Endothelial cell of umbilical vein (primary cell): Measurements from ENCODE around the gene LMAN2. TPM values are rescaled to one million over a fixed set of nuclear protein-coding genes. Genes with fewer than 3 reads are reported as not detected.

Experiments
- BruUV-seq: library from RNA; stranded (reverse); fragments of 400-500 nt; replicated peaks from 2 replicates; lab custom pipeline; 2021; lab: Mats Ljungman, UMichigan
- CTCF ChIA-PET: fragments of 300-600, 350-600 bp; sonication (Branson Sonifier 250); formaldehyde crosslinking; loops from one replicate; lab custom pipeline; 2021; ENCODE audit warnings: antibody characterized with exemption, inconsistent platforms; lab: Charles Lee
- POLR2A ChIA-PET: fragments of 300-600, 350-600 bp; sonication (Branson Sonifier 250); formaldehyde crosslinking; loops from one replicate; lab custom pipeline; 2021; ENCODE audit warnings: antibody characterized with exemption, inconsistent platforms; lab: Charles Lee
- DNase-seq: peaks from one replicate; pipeline ENCODE4 v3.0.0-alpha.2; 2011; ENCODE audit warnings: low read depth, low spot score
- FAIRE-seq: peaks from 2 replicates; lab custom pipeline; 2011; peaks lifted over from hg19 to GRCh38; lab: Jason Lieb, UNC
- H2AFZ ChIP-seq: 2 replicates; pipeline ENCODE4 v1.6.0; 2012; ENCODE audit warnings: low read depth, low read length, control low read depth, inconsistent platforms
- H3K27ac ChIP-seq: 2 replicates; pipeline ENCODE4 v1.5.1; 2011; ENCODE audit warnings: low read depth, mild to moderate bottlenecking, control low read depth, low read length, moderate library complexity; ENCODE audit not compliant: insufficient read depth
- H3K27me3 ChIP-seq, 2 experiments: 2 replicates each; pipeline versions ENCODE4 v1.6.0 to v1.6.1; 2011; ENCODE audit warnings: low read length in 2 of 2, mixed read lengths in 1 of 2; ENCODE audit not compliant: control insufficient read depth in 2 of 2, insufficient read depth in 2 of 2
- H3K36me3 ChIP-seq, 2 experiments: 2 replicates in 1 of 2; 3 replicates in 1 of 2; pipeline ENCODE4 v1.5.1; 2011; ENCODE audit warnings: low read length in 2 of 2, mild to moderate bottlenecking in 1 of 2, moderate library complexity in 1 of 2; ENCODE audit not compliant: control insufficient read depth in 2 of 2, insufficient read depth in 2 of 2; ENCODE audit errors: extremely low read depth in 1 of 2
- H3K4me1 ChIP-seq: 3 replicates; pipeline ENCODE4 v1.5.1; 2011; ENCODE audit warnings: mild to moderate bottlenecking, low read length; ENCODE audit not compliant: control insufficient read depth, insufficient read depth; ENCODE audit errors: extremely low read depth
- H3K4me2 ChIP-seq: 2 replicates; pipeline ENCODE4 v1.6.1; 2011; ENCODE audit warnings: low read length, control low read depth, mixed read lengths; ENCODE audit not compliant: insufficient read depth
- H3K4me3 ChIP-seq, 3 experiments: fragments of 200-600 bp in 1 of 3; sonication (generic), shearing (Covaris generic) in 1 of 3; replicated peaks in 1 of 3; 2 replicates each; pipeline ENCODE4 v1.5.1; 2011 to 2016; ENCODE audit warnings: control low read depth in 3 of 3, low read length in 3 of 3, mild to moderate bottlenecking in 2 of 3, inconsistent platforms in 1 of 3, low read depth in 1 of 3, moderate library complexity in 1 of 3; ENCODE audit not compliant: insufficient read depth in 1 of 3
- H3K79me2 ChIP-seq: 2 replicates; pipeline ENCODE4 v1.6.0; 2012; ENCODE audit warnings: low read length, inconsistent platforms; ENCODE audit not compliant: control insufficient read depth, insufficient read depth
- H3K9ac ChIP-seq: replicated peaks from 2 replicates; pipeline ENCODE3; 2011; ENCODE audit warnings: low read length, control low read depth; ENCODE audit not compliant: insufficient read depth; ENCODE audit errors: extremely low read depth
- H3K9me1 ChIP-seq: replicated peaks from 3 replicates; pipeline ENCODE4 v1.6.0; 2011; ENCODE audit warnings: mild to moderate bottlenecking, low read length; ENCODE audit not compliant: control insufficient read depth, insufficient read depth; ENCODE audit errors: extremely low read depth
- H3K9me3 ChIP-seq: replicated peaks from 2 replicates; pipeline ENCODE4 v1.5.1; 2012; ENCODE audit warnings: low read length, inconsistent platforms; ENCODE audit not compliant: control insufficient read depth, insufficient read depth
- H4K20me1 ChIP-seq: replicated peaks from 2 replicates; pipeline ENCODE3; 2011; ENCODE audit warnings: mild to moderate bottlenecking, low read length; ENCODE audit not compliant: control insufficient read depth, insufficient read depth; ENCODE audit errors: extremely low read depth
- CTCF ChIP-seq, 2 donors: IDR thresholded peaks; 1 replicate in 1 of 2; 2 replicates in 1 of 2; pipeline ENCODE4 v1.5.1; 2011; ENCODE audit warnings: low read length in 2 of 2, mild to moderate bottlenecking in 2 of 2, moderate library complexity in 2 of 2, control low read depth in 1 of 2, inconsistent platforms in 1 of 2, low read depth in 1 of 2; ENCODE audit not compliant: insufficient read depth in 1 of 2; ENCODE audit errors: extremely low read depth in 1 of 2
- EZH2 ChIP-seq: IDR thresholded peaks from 2 replicates; pipeline ENCODE4 v1.6.1; 2012; ENCODE audit warnings: borderline replicate concordance, low read depth, mild to moderate bottlenecking, moderate library complexity, low read length, inconsistent platforms; ENCODE audit not compliant: severe bottlenecking
- FOS ChIP-seq: IDR thresholded peaks from 2 replicates; pipeline ENCODE4 v1.6.1; 2011; ENCODE audit warnings: mild to moderate bottlenecking, low read length, moderate library complexity, borderline replicate concordance; ENCODE audit not compliant: insufficient read depth
- GATA2 ChIP-seq: IDR thresholded peaks from 2 replicates; pipeline ENCODE4 v1.7.0; 2011; ENCODE audit warnings: low read depth, mild to moderate bottlenecking, moderate library complexity, mixed read lengths, low read length; ENCODE audit not compliant: insufficient read length, insufficient read depth
- JUN ChIP-seq: IDR thresholded peaks from 2 replicates; pipeline ENCODE4 v1.6.1; 2011; ENCODE audit warnings: borderline replicate concordance, low read depth; ENCODE audit not compliant: insufficient read length, insufficient read depth
- MYC ChIP-seq: IDR thresholded peaks from one replicate; pipeline ENCODE4 v1.6.1; 2011; ENCODE audit warnings: mild to moderate bottlenecking, low read depth, low read length
- POLR2A ChIP-seq: IDR thresholded peaks from 2 replicates; pipeline ENCODE4 v1.6.1; 2012; ENCODE audit warnings: low read depth, mild to moderate bottlenecking, control low read depth, low read length
- POLR2AphosphoS5 ChIP-seq: IDR thresholded peaks from 2 replicates; pipeline ENCODE4 v1.6.1; 2012; ENCODE audit warnings: low read depth, mild to moderate bottlenecking, control low read depth, low read length, moderate library complexity; ENCODE audit not compliant: insufficient read depth
- dilution Hi-C: fragments of 300-500 bp; cut with MboI; formaldehyde crosslinking; loops from one replicate; pipeline ENCODE4 v1.15.0; 2019; ENCODE audit warnings: low sequenced_read_pairs; ENCODE audit not compliant: extremely low pct_ligation_motif_present
- intact Hi-C: fragments of 100-400 bp; cut with micrococcal nuclease; formaldehyde crosslinking; loops from one replicate; pipeline ENCODE4 v1.10.0; 2022
- polyA plus RNA-seq, 4 experiments: library from polyadenylated mRNA; depleted of rRNA in 3 of 4; stranded (reverse) in 3 of 4; unstranded in 1 of 4; fragments of >200 nt; gene quantifications; 2 replicates each; pipeline versions ENCODE4 v1.2.1 to v1.2.3, GENCODE V29; 2011 to 2012; ENCODE audit warnings: missing spikeins in 1 of 4
- total RNA-seq: library from RNA; stranded (reverse); gene quantifications from 2 replicates; pipeline ENCODE4 v1.2.3, GENCODE V29; 2021
- TF ChIP-seq, protein P1 (sequence below): IDR thresholded peaks from 2 replicates; pipeline ENCODE4 v1.6.1; 2011; ENCODE audit not compliant: insufficient read depth, insufficient read length

The LMAN2 gene
- total and polyA plus RNA-seq, 2 donors (not counting 3 experiments of a cell fraction or from before 2014, with no cell fraction given): 151 to 370 TPM

DNA sequence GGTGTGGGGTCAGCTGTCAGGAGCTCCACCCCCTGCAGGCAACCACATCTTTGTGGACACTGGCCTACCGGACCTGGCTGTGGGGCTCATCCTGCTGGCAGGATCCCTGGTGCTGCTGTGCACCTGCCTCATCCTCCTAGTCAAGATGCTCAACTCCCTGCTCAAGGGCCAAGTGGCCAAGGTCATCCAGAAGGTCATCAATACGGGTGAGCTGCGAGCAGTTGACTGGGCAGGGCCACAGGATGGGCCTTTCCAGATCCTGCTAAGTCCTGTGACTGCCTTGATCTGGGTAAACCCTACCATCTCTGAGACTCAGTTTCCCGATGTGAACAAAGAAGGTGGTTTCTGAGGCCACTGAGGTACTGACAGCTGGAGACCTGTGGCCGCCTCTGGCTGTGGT lies 42.5 kb upstream of the LMAN2 start:
- intact Hi-C loops: loop anchor here (5.0 kb wide), 1 partner anchor 282 kb away; no protein-coding TSS in a partner anchor
- no peak overlapping the region for H3K4me2 ChIP-seq
- no peak overlapping the region for H3K4me3 ChIP-seq
- BruUV-seq: no TSS peak
- no peaks in the 10 kb centered on the region for H3K9me3 ChIP-seq
- CTCF ChIA-PET: interaction anchor here (1.1 to 5.7 kb wide), 3 partner anchors 10 to 56 kb away, joined by 3 to 246 read pairs (median 9); partner anchors contain the start of gene PRR7
- no peaks in the 10 kb centered on the region for H3K36me3 ChIP-seq
- no peak overlapping the region for H3K27ac ChIP-seq
- FAIRE-seq: no peak
- no peaks in the 10 kb centered on the region for H3K27me3 ChIP-seq
- no peak overlapping the region for H3K9ac ChIP-seq
- dilution Hi-C loops: no loop called here
- H3K79me2 ChIP-seq: no peaks in the 10 kb centered on the region
- POLR2A ChIA-PET: no interaction called here
- no peak overlapping the region for H2AFZ ChIP-seq
- TF ChIP-seq CTCF (IDR thresholded peaks at IDR 0.05; ENCODE audit: extremely low read depth in 1 of 2, insufficient read depth in 1 of 2, low read depth in 1 of 2, low read length in 2 of 2) (no peak), EZH2 (no peak), MYC (no peak), FOS (no peak), POLR2AphosphoS5 (no peak), POLR2A (no peak), GATA2 (no peak), JUN (no peak)
- TF ChIP-seq, protein P1, sequence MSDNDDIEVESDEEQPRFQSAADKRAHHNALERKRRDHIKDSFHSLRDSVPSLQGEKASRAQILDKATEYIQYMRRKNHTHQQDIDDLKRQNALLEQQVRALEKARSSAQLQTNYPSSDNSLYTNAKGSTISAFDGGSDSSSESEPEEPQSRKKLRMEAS: no peak
- H3K4me1 ChIP-seq: no peaks in the 10 kb centered on the region
- DNase-seq: no peak
- H4K20me1 ChIP-seq: no peaks in the 10 kb centered on the region
- no peaks in the 10 kb centered on the region for H3K9me1 ChIP-seq
